H1 (cell line): ENCODE results near the gene TCERG1L. TPM values are rescaled to one million over a fixed set of nuclear protein-coding genes. Genes with fewer than 3 reads are reported as not detected.
A peak's percentile ranks its signal among the peaks of the same experiment; 100 is the strongest.

ENCODE experiments used
- CTCF ChIA-PET: fragments of 300-600 bp; sonication (Branson Sonifier 250); formaldehyde crosslinking; loops from one replicate; lab custom pipeline; 2021; ENCODE audit not compliant: partially characterized antibody; lab: Charles Lee
- POLR2A ChIA-PET: fragments of 300-600 bp; sonication (Branson Sonifier 250); formaldehyde crosslinking; loops from one replicate; lab custom pipeline; 2021; ENCODE audit warnings: inconsistent platforms; ENCODE audit not compliant: partially characterized antibody; lab: Charles Lee
- DNase-seq, 2 experiments: peaks; one replicate each; pipeline versions ENCODE4 v3.0.0 to v3.0.0-alpha.2; 2010 to 2022; ENCODE audit warnings: low spot score in 2 of 2, low read depth in 1 of 2, mixed read lengths in 1 of 2
- FAIRE-seq: peaks from 2 replicates; lab custom pipeline; 2011; peaks lifted over from hg19 to GRCh38; lab: Jason Lieb, UNC
- H2AFZ ChIP-seq: 2 replicates; pipeline ENCODE4 v1.8.1; 2012; ENCODE audit warnings: low read length, inconsistent platforms
- H2AK5ac ChIP-seq: 2 replicates; pipeline ENCODE4 v1.6.1; 2013; ENCODE audit warnings: low read depth, low read length
- H2BK120ac ChIP-seq: replicated peaks from 2 replicates; pipeline ENCODE3; 2013; ENCODE audit warnings: low read depth, low read length, inconsistent platforms
- H2BK12ac ChIP-seq: 2 replicates; pipeline ENCODE4 v1.6.1; 2013; ENCODE audit warnings: low read depth, low read length
- H2BK15ac ChIP-seq: 2 replicates; pipeline ENCODE4 v1.6.1; 2013; ENCODE audit warnings: low read length
- H2BK20ac ChIP-seq: 2 replicates; pipeline ENCODE4 v1.6.1; 2013; ENCODE audit warnings: low read length
- H2BK5ac ChIP-seq: 2 replicates; pipeline ENCODE4 v1.6.1; 2013; ENCODE audit warnings: low read depth, low read length
- H3K14ac ChIP-seq: 2 replicates; pipeline ENCODE4 v1.6.1; 2013; ENCODE audit warnings: inconsistent platforms; ENCODE audit not compliant: insufficient read length
- H3K18ac ChIP-seq: 2 replicates; pipeline ENCODE4 v1.6.1; 2013; ENCODE audit warnings: low read length; ENCODE audit errors: extremely low read depth
- H3K23ac ChIP-seq: 2 replicates; pipeline ENCODE4 v1.6.1; 2013; ENCODE audit warnings: inconsistent platforms; ENCODE audit not compliant: insufficient read length
- H3K23me2 ChIP-seq: 2 replicates; pipeline ENCODE4 v1.6.1; 2013; ENCODE audit warnings: low read depth, low read length
- H3K27ac ChIP-seq: 2 replicates; pipeline ENCODE4 v1.6.1; 2011; ENCODE audit warnings: low read depth, low read length, inconsistent platforms
- H3K27me3 ChIP-seq, 4 experiments: replicated peaks in 1 of 4; 1 replicate in 1 of 4; 2 replicates in 3 of 4; pipeline versions ENCODE4 v1.6.1 to v1.8.1; 2011 to 2013; ENCODE audit warnings: low read length in 3 of 4, mild to moderate bottlenecking in 3 of 4, inconsistent platforms in 2 of 4, mixed read lengths in 2 of 4, moderate library complexity in 1 of 4; ENCODE audit not compliant: control insufficient read depth in 3 of 4, insufficient read depth in 3 of 4; ENCODE audit errors: extremely low read depth in 1 of 4
- H3K36me3 ChIP-seq, 4 experiments: 2 replicates each; pipeline versions ENCODE4 v1.6.1 to v1.8.1; 2011 to 2013; ENCODE audit warnings: mild to moderate bottlenecking in 4 of 4, low read length in 3 of 4, moderate library complexity in 2 of 4, control low read depth in 1 of 4, inconsistent platforms in 1 of 4; ENCODE audit not compliant: insufficient read depth in 4 of 4, control insufficient read depth in 2 of 4
- H3K4ac ChIP-seq: replicated peaks from 2 replicates; pipeline ENCODE3; 2013; ENCODE audit warnings: low read length, low read depth, mixed read lengths, inconsistent platforms; ENCODE audit not compliant: insufficient read length
- H3K4me1 ChIP-seq, 4 experiments: replicated peaks in 1 of 4; 1 replicate in 1 of 4; 2 replicates in 3 of 4; pipeline versions ENCODE4 v1.6.1 to v1.8.1; 2011 to 2013; ENCODE audit warnings: low read length in 3 of 4, inconsistent platforms in 2 of 4, mixed read lengths in 1 of 4; ENCODE audit not compliant: insufficient read depth in 4 of 4, control insufficient read depth in 3 of 4
- H3K4me2 ChIP-seq, 2 experiments: 2 replicates each; pipeline versions ENCODE4 v1.6.1 to v1.8.1; 2011 to 2013; ENCODE audit warnings: low read depth in 2 of 2, low read length in 2 of 2, control low read depth in 1 of 2, inconsistent platforms in 1 of 2, mild to moderate bottlenecking in 1 of 2; ENCODE audit not compliant: insufficient read depth in 1 of 2
- H3K4me3 ChIP-seq, 4 experiments: fragments of 200-600, 300-600 bp in 1 of 4; sonication (generic), shearing (Covaris generic), sonication (Bioruptor Twin) in 1 of 4; 2 replicates each; pipeline versions ENCODE4 v1.5.1 to v1.8.1; 2011 to 2016; ENCODE audit warnings: low read length in 4 of 4, low read depth in 3 of 4, control low read depth in 2 of 4, inconsistent platforms in 2 of 4, mild to moderate bottlenecking in 2 of 4, mixed read lengths in 1 of 4, moderate library complexity in 1 of 4; ENCODE audit not compliant: insufficient read depth in 2 of 4; ENCODE audit errors: extremely low read depth in 1 of 4
- H3K56ac ChIP-seq: replicated peaks from 2 replicates; pipeline ENCODE3; 2013; ENCODE audit warnings: low read depth, mild to moderate bottlenecking, mixed read lengths, low read length, inconsistent platforms; ENCODE audit not compliant: insufficient read length
- H3K79me1 ChIP-seq: 2 replicates; pipeline ENCODE4 v1.6.1; 2013; ENCODE audit warnings: low read depth, low read length, control low read depth
- H3K79me2 ChIP-seq, 2 experiments: 2 replicates each; pipeline versions ENCODE4 v1.6.1 to v1.8.1; 2012 to 2013; ENCODE audit warnings: low read length in 2 of 2, mild to moderate bottlenecking in 2 of 2, inconsistent platforms in 1 of 2; ENCODE audit not compliant: insufficient read depth in 2 of 2, control insufficient read depth in 1 of 2
- H3K9ac ChIP-seq, 4 experiments: replicated peaks in 1 of 4; 1 replicate in 1 of 4; 2 replicates in 3 of 4; pipeline versions ENCODE4 v1.6.1 to v1.8.1; 2011 to 2013; ENCODE audit warnings: low read depth in 3 of 4, low read length in 3 of 4, control low read depth in 2 of 4, mild to moderate bottlenecking in 2 of 4, moderate library complexity in 2 of 4, inconsistent platforms in 1 of 4; ENCODE audit errors: extremely low read depth in 1 of 4
- H3K9me3 ChIP-seq, 2 experiments: 2 replicates each; pipeline versions ENCODE4 v1.6.1 to v1.8.1; 2012 to 2013; ENCODE audit warnings: mild to moderate bottlenecking in 2 of 2, moderate library complexity in 2 of 2, control low read depth in 1 of 2, inconsistent platforms in 1 of 2, low read depth in 1 of 2, low read length in 1 of 2, mixed read lengths in 1 of 2; ENCODE audit not compliant: insufficient read depth in 2 of 2
- H4K20me1 ChIP-seq, 2 experiments: replicated peaks in 1 of 2; 2 replicates each; pipeline versions ENCODE3 to v1.8.1; 2011 to 2013; ENCODE audit warnings: inconsistent platforms in 2 of 2, low read length in 2 of 2, mild to moderate bottlenecking in 1 of 2; ENCODE audit not compliant: insufficient read depth in 2 of 2, control insufficient read depth in 1 of 2
- H4K5ac ChIP-seq: 2 replicates; pipeline ENCODE4 v1.6.1; 2013; ENCODE audit warnings: low read length, low read depth, mixed read lengths, inconsistent platforms; ENCODE audit not compliant: insufficient read length
- H4K8ac ChIP-seq: 2 replicates; pipeline ENCODE4 v1.8.0; 2013; ENCODE audit warnings: mild to moderate bottlenecking, moderate library complexity, low read length, inconsistent platforms; ENCODE audit not compliant: insufficient read depth; ENCODE audit errors: extremely low read depth
- H4K91ac ChIP-seq: replicated peaks from 2 replicates; pipeline ENCODE3; 2013; ENCODE audit warnings: low read length, mixed read lengths, inconsistent platforms; ENCODE audit not compliant: insufficient read length
- CTBP2 ChIP-seq: IDR thresholded peaks from 2 replicates; pipeline ENCODE4 v1.7.0; 2011; ENCODE audit warnings: borderline replicate concordance, mild to moderate bottlenecking, moderate library complexity, mixed read lengths, low read length; ENCODE audit not compliant: insufficient read depth, insufficient read length
- MAFK ChIP-seq: IDR thresholded peaks from 2 replicates; pipeline ENCODE4 v1.6.1; 2012; ENCODE audit warnings: low read depth, mild to moderate bottlenecking, improper control_type of control experiment, low read length
- WGBS, 2 experiments: shearing (Covaris generic) in 1 of 2; methylation state at CpG; one replicate each; pipeline versions ENCODE4 v1.1.6 to v1.1.7; 2013 to 2015; ENCODE audit warnings: low lambda C conversion rate in 2 of 2, mixed read lengths in 2 of 2, inconsistent platforms in 1 of 2, low coverage in 1 of 2, missing lambda C conversion rate in 1 of 2; ENCODE audit not compliant: insufficient replicate concordance in 2 of 2, insufficient coverage in 1 of 2, insufficient read length in 1 of 2; ENCODE audit errors: extremely low coverage in 1 of 2, missing lambda C conversion rate in 1 of 2; 5-methylcytosine and 5-hydroxymethylcytosine counted together
- polyA plus RNA-seq, 7 experiments: library from polyadenylated mRNA; depleted of rRNA in 3 of 7; stranded (reverse) in 5 of 7; unstranded in 2 of 7; fragments of >200 nt in 5 of 7; fragments of 200-250 nt in 2 of 7; gene quantifications; 1 replicate in 5 of 7; 2 replicates in 1 of 7; 4 replicates in 1 of 7; pipeline versions ENCODE4 v1.2.1 to v1.2.3, GENCODE V29; 2011 to 2013; ENCODE audit warnings: missing spikeins in 2 of 7, mixed read lengths in 2 of 7
- total RNA-seq: library from RNA; stranded (reverse); fragmentation: NEBNext Ultra II Directional; extraction: Animal tissue kit (Norgen Biotek cat#: 25700); gene quantifications from 2 replicates; pipeline ENCODE4 v1.2.1, GENCODE V29; 2021

The TCERG1L gene
- total and polyA plus RNA-seq, 2 of the 8 experiments (the other 6 are each of a cell fraction or from before 2014, with no cell fraction given): 3.9 to 6.9 TPM

DNA sequence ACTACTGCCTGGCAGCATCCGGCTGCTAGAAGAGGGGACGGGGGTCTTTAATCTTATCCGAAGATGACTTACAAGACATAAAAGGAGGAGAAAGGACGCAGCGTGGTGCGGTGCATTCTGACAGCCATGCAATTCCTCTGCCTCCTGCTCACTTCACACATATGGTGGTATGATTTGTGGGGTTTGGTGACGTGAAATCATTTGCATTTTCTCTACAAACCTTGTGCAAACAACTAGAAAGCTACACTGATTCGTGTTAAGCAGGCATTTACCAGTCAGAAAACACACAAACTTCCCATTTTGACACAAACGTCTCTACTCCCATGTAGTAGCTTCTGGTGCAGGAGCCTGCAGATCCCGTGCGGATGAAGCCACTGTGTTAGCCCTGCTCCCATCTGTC lies 6.8 kb upstream of the TCERG1L start:
- Histone ChIP-seq H2BK12ac (no peak overlapping the region), H3K18ac (no peak overlapping the region), H4K20me1 (no peaks in the 10 kb centered on the region), H3K27me3 (peaks cover 0 to 3% (median 1%) of the 10 kb centered on the region in 4 experiments; a peak in 3 of 7 replicates), H2AFZ (no peak overlapping the region), H3K23me2 (no peaks in the 10 kb centered on the region), H3K9me3 (no peaks in the 10 kb centered on the region), H2BK120ac (no peak overlapping the region), H3K4me3 (no peak overlapping the region), H2BK5ac (no peak overlapping the region), H3K79me2 (no peaks in the 10 kb centered on the region), H4K91ac (no peak overlapping the region), H4K8ac (no peak overlapping the region), H3K4me1 (peaks cover 2 to 13% (median 7%) of the 10 kb centered on the region in 4 experiments; a peak in 6 of 7 replicates), H3K27ac (no peak overlapping the region), H3K14ac (no peak overlapping the region), H3K9ac (no peak overlapping the region), H3K4me2 (no peak overlapping the region), H2AK5ac (0 out of 2 replicates have a peak overlapping the region, but pooled peaks have one; percentile 49), H3K56ac (no peak overlapping the region), H4K5ac (no peak overlapping the region), H3K79me1 (no peaks in the 10 kb centered on the region), H3K4ac (no peak overlapping the region), H3K36me3 (no peaks in the 10 kb centered on the region), H2BK15ac (no peak overlapping the region), H3K23ac (no peak overlapping the region), H2BK20ac (no peak overlapping the region)
- CTCF ChIA-PET: no interaction called here
- no peak for DNase-seq
- no peak for FAIRE-seq
- POLR2A ChIA-PET: no interaction called here
- no peak for TF ChIP-seq CTBP2
- TF ChIP-seq MAFK: no peak
- 85% methylated on average over 11 of the region's 11 CpGs; no CpG with 5 or more reads in 1 of the 2 experiments for WGBS, 2 experiments
